ENCODE data around the gene SPTSSB.

DNA sequence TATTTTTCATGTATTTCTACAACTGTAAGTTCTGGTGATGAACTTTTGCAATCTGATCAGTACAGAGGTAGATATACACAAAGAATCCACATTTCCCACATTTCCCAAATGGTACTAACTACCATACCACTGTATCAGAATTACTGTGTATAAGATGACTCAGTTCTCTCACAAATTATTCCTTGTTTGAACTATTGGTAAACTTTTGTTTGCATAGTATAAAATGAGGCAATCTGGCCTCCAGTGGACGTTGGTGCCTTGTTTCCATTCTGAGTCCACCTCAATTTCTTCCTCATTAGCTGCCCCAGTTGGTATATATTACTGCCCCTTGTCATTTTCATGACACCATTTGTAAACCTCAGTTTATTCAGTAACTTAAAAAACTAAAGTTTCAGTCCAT is 38.5 kb downstream of the SPTSSB start:
- TF ChIP-seq CTCF (conservative IDR thresholded peaks at IDR 0.05; ENCODE audit: low read length) (no peak), EZH2phosphoT487 (IDR thresholded peaks at IDR 0.05; ENCODE audit: borderline replicate concordance, low read depth, low read length) (no peak)
